CD4-positive, alpha-beta T cell treated with Interleukin-6 at 100 ng/mL for 8 hours (primary cell): ENCODE data around the gene PAFAH1B1.

Experiments used
- DNase-seq: peaks from one replicate; pipeline ENCODE4 v3.0.0-alpha.2; 2020; ENCODE audit warnings: mixed read lengths, low spot score

The PAFAH1B1 gene

DNA sequence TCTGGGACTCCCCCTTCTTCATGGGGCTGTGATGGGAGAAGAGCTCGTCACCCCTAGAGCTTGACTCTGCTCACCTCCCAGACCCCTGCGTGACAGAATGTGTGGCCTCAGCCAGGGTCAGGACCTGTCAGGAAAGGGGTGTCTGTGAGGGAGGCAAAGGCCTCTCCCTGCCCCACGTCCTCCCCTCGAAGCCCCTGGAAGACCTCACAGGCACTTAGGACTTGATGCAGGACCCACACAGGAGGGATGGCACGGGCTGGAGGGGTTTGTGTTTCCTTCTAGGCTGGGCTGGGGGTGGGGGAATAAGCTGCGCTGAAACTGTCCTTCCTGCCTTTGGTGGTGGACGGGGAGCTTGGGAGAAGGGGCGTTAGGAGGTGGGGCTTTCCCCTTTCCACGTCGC lies 129.2 kb downstream of the PAFAH1B1 start:
- no peak for DNase-seq

DNA sequence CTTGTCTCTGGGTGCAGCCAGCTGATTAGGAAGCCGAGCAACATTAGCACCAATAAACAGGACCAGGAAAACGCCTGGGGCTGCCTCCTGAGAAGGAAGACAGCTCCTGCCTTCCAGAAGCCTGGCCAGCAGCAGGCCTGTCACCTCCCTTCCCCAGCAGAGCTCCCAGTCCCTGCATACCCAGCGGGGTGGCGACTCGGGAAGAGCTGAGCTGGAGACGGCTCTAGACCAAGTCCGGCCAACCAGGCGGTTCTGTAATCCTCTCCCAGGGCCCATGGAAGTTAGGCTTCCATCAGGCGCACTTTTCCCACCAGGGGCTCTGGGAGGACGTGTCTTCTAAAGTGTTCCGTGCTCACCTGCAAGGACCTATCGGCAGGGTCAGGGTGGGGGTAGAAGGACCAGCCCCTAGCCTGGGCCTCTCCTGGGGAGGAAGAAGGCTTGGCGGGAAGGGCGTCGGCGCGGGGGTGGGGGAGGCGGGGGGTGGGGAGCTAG lies 130.1 kb downstream of the PAFAH1B1 start:
- no peak for DNase-seq

DNA sequence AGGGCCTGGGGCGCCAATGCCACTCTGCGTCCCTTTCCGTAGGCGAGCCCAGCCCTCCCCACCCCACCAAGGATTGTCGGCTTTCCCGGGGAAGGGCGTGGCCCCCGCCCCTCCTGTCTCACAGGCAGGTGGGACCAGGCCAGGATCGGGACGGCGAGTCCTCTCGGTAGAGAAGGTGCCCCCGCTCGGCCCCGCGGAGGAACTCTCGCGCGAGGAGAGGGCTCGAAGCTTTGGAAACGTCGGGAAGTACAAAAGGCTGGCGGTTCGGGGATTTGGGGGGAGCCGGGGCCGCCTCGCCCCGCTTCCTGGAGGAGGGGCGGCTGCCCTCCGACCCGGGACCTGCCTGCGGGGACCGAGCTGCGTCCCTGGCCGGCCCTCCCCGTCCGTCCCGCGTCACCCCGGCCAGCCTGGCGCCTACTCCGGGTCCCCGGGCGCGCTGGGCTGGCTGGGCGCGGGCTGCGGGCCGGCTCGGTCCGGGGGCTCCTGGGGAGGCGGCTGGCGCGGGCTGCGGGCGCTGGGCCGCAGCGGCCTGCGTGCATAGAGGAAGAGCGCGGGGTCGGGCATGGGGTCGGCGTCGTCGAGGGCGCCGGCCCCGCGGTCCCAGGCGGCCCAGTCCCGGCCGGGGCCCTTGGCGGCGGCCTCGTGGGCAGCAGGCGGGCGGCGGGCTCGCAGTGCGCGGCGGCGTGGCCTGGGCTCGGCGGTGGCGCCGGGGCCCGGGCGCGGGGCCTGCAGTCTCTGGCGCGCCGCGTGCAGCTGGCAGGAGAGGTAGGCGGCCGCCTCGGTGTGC lies 130.7 kb downstream of the PAFAH1B1 start:
- no peak for DNase-seq

DNA sequence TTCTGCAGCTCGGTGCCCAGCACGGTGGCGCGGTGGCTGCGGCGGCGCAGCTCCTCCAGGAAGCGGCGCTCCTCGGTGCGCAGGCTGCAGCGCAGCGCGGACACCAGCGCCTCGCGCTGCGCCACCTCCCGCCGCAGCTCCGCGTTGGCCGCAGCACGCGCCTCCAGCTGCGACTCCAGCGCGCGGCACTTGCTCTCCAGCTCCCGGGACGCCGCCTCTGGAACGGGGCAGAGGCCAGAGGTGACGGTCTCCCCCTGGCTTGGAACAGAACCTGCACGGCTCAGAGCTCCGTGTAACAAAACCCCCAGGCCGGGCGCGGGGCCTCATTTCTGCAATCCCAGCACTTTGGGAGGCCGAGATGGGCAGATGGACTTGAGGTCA lies 131.3 kb downstream of the PAFAH1B1 start:
- no peak for DNase-seq

DNA sequence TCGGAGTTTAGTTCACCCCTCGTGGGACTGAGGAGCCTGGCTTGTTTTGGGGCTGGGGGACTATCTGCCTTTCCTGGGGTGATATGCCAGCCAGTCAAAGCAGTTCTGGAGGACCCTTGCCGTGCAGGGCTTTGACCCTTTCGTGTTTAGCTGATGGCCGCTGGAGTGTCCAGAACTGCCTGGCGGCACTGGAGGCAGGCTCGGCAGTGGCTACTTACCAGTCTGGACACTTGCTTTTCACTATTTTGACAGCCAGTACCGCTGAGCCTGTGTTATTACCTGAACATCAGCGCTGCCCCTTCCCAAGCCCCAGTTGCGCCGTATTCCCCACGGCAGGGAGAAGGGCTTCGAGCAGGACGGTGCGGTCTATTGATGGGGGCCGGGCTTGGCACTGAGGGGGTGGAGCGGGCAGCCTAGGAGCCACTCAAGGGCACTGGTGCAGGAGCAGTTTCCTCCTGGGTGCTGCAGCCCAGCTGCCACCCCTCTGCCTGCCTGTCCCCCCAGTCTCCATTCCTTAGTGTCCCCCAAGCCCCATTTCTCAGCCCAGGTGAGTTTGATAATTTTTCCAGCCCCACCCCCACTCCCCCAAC lies 137.4 kb downstream of the PAFAH1B1 start:
- DNase-seq, result no peak

DNA sequence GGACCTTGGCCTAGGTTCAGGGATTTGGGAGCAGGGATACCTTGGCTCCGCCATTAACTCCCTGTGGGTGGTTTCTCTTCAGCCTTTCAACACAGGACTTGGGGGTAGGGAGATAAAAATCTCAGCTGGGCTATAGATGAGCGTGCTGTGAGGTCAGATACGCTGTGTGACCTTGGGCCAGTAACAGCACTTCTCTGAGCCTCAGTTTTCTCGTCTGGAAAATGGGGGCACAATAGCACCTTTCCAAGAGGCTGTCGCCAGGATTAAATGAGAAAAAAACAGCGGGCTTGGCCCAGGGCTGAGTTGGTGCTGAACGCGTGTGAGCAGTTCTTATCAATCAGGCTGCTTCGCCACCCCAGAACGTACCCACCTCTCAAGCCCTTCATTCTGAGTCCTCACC lies 138.4 kb downstream of the PAFAH1B1 start:
- DNase-seq, result no peak

DNA sequence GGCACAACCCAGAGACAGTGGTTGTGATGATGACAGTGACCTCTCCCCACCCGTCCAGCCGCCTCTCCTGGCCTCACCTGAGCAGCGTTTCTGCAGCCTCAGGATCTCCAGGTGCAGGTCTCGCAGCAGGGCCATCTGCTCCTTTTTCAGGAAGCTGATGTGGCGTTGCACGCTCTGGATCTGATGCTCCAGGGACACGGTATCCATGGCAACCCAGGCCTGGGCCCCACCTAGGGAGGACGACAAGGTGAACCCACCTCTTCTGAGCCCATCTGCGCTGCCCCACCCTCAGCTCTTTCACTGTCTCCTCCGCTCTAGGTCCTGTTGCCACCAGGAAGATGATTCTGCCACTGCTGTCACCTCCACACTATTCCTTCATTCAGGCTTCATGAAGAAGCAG lies 141.5 kb downstream of the PAFAH1B1 start:
- DNase-seq, result no peak
